NCI-H2196 treated with DMSO at 0.1 percent for 48 hours (cell line): ENCODE data around the gene PCDH9.
"Not testable (repeated sequence)": the region's sequence is repeated elsewhere in the genome, so short reads cannot be mapped to it uniquely, and the experiment has no call there.

ENCODE experiments used
- DNase-seq: peaks from one replicate; lab custom pipeline; 2025; ENCODE audit not compliant: unreplicated experiment; lab: John Stamatoyannopoulos, UW

PCDH9 gene

DNA sequence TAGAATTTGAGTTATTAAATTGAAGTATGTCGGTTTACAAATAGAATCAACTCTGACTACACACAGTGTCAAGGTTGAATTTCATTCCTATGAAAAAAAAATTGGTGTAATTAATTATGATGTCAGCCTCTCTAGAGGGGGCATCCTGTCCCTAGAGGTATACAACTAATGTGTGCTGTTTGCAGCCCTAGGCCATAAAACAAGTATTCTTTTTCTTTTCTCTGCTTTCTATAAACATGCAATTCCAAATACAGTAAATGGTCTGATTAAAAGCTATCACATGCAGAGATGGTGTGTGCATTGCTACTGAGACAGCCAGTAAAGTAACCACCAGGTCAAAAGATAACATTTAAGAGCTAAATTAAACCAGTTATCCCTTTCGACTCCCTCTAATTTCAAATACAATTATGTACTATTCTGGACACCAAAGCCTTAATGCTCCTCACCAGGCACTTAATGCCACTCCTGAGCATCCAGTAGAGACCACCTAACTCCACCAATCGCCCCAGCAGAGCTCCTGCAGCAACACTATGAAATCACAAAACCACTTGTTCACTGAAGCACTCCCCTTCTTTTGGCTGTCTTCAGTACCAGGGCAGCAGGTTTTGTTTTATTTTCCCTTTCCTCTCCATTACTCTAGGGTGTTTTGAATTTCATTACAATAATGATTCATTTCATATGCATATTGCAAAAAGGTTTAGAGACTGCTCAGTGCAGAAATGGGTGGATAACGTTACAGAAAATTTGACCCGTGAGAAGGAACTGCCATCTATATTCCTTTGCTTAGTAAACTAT is 426.9 kb downstream of the PCDH9 start:
- DNase-seq = no peak

DNA sequence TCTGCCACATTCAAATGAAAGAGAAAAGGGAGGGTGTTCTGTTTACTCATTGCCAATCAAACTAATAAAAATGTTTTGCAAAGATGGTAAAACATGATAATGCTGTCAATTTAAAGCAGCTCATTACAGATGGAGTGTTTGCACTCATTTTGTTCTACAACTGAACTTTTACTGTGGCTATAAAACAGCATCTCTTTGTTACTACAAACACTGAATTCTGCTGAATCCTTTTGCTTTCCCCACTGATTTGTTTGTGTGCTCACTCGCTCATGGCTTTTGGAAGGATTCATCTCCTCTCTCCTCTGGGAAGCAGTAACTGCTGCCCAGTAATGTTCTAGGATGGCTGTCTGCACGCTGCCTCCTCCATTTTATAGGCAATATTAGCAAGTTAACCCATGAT is 434.5 kb downstream of the PCDH9 start:
- no peak for DNase-seq

DNA sequence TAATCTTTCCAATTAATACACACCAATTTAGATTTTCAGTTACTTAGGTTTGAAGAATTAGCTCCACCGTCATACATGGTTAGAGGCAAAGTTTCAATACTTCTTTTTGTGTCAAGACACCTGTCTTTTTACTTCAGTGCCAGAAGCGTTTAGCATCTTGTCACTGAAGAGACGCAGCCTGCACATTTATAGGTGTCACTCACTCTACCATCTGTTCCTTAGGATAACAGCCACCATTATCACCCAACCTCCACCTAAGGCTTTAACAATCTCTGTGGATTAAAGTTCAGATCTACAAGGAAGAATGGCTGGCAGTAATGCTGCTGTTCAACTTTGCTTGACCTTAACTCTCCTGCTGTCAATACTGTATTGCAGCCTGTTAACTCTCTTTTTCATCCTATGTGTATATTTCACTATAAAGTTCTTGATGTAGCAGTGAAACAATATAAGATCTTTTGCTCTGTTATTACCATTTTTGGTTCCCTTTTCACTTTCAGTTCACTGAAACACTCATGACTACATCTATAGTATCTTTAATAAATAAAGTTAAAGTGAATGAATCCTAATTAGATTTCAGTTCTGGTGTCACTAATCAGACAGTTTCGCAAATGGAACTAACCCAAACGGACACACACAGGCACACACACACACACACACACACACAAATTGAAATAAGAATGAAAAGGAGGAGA is 435.6 kb downstream of the PCDH9 start:
- DNase-seq = no peak

DNA sequence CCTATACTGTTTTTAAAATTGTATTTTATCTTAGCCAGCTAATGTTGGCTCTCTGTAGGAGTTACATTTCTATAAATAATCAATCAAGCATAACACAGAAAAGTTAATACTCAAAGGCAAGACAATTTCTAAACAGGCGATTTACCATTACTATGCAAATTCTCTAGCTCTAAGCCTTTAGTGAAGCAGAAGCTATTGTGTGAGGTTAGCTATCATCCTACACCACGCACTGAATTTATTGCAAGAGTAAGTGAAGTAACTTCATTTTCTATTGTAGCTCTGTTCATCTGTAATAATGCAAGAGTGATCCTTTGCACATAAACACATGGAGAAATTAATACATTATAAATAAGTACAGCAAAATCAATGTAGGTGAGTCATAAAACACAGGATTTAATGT is 439.3 kb downstream of the PCDH9 start:
- no peak for DNase-seq

DNA sequence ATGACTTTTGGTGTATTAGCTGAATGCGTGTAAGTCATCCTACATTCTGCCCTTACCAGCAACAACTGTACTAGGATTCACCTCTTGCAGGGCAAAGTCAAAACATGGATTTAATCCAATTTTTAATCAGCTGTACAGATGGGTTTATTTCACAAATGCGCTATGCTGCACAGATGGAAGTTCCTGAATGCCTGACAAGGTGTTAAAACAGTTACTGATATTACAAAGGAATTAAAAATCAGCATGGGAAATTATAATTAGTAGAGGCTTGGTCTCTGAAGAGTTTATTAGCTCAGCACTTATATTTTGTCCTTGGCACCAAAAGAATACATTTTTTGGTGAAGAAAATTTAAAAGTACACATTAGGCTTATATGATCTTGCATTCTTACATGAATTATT is 448.9 kb downstream of the PCDH9 start:
- no peak for DNase-seq

DNA sequence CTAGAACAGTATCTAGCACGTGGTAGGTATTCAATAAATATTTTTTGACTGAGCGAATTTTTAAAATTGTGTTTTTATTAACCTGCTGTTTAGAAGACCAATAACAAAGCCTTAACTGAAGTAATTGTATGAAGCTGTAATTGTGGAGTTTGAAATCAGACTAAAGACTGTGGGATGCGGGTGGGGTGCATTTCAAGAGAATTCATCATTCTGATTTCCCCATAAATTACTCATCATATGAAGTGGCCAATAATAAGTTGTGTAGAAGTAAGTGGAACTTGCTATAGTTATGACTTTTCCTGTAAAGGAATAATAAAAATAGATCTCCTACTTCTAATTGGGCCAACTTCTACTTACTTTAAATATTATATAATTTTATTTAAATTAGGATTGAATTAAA is 449.3 kb downstream of the PCDH9 start:
- no peak for DNase-seq

DNA sequence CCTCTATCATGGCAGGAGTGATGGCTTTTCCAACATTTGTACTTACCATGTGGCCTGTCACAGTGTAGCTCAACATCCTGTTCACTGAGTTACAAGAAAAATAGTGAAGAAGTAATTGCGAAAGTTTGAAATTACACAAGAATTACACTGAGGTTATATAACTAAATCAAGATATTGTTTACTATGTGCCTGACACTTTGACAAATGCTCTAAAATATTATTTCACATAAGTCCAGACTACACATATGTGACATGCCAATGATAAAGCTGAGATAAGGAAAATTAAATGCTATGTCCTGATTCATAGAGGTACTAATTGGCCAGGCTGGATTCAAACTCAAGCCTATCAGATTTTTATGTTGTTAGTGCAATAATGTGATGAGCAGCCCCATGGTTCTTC is 451.7 kb downstream of the PCDH9 start:
- no peak for DNase-seq

DNA sequence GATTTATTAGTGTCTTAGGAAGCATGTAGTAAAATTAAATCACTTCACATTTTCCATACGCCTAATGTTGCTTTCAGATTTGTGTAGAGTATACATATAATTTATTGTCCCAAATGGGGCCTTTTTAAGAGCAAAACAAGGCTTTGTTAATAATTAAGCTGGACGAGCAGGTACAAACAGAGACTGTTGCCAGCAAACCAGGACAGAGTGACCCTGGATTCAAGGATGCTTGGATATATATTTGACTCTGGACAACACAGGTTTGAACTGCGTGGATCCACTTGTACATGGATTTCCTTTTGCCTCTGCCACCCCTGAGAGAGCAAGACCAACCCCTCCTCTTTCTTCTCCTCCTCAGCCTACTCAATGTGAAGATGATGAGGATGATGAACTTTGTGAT is 454.9 kb downstream of the PCDH9 start:
- DNase-seq = no peak

DNA sequence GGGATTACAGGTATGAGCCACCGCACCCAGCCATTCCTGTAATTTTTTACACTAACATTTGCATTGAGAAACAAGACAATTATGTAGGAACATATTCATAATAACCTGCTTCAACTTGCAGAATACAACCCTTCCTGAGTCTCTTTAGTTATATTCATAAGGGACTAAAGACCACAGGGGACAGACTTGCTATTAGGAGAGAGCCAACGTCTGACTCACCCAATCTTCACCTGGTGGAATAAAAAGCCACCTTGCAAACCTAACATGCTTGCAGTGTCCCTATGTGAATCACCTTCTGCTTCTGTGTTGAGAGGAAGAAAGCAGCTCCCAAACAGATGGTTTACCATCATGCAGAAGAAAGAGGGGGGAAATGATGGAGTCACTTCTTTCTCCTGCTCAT is 456.1 kb downstream of the PCDH9 start:
- no peak for DNase-seq

DNA sequence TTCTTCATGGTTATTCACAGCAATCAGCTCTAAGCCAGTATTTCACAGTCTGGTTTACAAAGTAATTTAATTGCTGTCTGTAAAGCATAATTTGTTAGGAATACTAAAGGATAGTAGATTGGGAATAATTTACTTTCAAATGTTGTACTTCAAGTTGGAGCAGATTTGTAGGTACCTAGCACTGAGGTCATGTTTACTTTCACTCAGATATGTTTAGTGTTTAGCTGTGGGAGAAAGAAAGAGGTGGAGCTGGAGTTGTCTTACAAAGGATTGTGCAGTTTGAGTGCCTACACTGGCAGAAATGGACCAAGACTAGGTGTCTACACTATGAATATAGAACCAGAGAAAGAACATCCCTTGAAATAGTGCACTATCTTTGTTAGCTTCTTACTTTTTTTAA is 464.6 kb downstream of the PCDH9 start:
- no peak for DNase-seq

DNA sequence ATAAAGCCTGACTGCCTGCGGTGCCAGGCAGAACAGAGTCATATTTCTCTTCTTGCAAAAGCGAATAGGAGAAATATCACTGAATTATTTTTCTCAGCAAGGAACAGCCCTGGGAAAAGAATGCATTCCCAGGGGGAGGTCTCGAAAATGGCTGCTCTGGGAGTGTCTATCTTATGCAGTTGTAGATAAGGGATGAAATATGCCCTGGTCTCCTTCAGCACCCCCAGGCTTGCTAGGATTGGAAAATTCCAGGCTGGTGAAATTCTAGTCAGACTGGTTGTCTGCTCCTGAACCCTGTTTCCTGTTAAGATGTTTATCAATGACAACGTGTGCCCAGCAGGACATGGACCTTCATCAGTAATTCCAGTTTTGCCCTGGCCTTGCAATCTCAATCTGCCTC is 469.5 kb downstream of the PCDH9 start:
- not testable (repeated sequence) for DNase-seq

DNA sequence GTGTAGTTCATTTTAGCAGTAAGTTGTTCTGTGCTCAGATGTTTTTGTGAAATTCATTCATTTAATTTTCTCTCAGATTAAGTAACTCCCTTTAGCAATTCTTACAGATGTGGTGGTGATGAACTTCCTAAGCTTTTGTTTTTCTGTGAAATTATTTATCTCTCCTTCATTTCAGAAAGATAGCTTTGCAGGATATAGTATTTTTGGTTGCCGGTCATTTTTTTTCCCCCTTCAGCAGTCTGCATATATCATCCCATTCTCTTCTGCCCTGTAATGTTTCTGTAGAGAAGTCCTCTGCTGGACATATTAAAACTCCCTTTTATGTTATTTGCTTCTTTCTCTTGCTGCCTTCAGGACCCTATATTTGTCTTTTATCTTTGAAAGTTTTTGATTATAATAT is 470.2 kb downstream of the PCDH9 start:
- no peak for DNase-seq

DNA sequence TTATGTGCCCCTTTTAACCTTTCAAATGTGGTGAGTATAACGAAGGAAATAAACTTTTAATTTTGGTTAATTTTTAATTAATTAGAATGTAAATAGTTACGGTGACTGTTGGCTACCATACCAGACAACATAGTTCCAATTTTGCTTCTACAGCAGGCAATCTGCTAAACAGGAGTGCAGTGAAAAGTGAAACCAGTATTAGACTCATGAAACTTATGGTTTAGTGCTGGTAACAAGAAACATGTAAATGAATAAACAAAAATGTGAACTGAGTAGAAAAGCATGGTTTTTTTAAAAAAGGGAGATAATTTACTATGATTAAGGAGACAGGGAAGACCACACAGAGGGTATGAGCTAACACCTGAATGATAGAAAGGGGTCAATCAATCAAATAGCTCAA is 478.4 kb downstream of the PCDH9 start:
- no peak for DNase-seq

DNA sequence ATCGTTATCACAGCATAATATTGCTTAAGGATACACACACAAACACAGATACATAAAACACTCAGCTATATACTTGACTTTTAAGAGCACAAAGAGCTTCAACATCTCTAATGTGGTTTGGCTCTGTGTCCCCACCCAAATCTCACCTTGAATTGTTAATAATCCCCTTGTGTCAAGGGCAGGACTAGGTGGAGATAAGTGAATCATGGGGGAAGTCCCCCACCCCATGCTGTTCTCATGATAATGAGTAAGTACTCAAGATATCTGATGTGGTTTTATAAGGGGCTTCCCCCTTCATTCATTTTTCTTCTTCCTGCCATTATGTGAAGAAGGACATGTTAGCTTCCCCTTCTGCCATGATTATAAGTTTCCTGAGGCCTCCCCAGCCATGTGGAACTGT is 481.4 kb downstream of the PCDH9 start:
- no peak for DNase-seq

DNA sequence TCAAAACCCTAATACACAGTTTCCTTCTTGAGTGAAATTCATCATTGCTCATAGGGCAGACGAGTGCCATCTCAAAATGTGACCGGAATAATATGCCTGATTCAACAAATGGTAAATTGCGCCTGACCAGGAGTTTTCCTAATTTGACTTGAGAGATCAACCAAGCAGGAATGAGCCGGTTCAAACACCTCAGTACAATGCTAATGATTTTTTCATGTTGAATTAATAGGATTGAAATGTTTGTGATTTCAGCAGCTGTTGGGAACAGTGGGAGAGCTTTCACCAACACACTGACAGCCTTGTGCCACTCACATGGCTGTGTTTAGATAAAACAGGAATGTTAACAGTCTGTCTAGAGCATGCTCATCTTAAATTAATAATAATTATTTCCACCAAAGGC is 484.8 kb downstream of the PCDH9 start:
- DNase-seq = no peak

DNA sequence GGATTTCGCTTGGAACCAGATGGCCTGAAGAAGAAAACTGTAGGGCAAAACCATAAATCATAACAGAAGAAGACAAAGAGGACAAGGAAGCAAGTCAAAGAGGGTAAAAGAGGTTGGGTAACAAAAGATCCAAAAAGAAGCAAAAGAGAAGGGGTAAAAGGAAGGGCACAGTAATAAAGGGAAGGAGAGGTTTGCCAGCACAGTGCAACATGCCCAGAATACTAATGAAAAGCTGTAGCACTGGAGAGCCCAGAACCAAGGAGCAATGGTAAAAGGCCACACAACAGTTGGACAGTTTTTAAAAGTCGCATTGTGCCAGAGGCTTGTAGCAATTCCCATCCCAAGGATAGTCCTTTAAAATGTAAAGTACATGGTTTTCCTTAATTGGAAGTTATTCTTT is 506.6 kb downstream of the PCDH9 start:
- no peak for DNase-seq

DNA sequence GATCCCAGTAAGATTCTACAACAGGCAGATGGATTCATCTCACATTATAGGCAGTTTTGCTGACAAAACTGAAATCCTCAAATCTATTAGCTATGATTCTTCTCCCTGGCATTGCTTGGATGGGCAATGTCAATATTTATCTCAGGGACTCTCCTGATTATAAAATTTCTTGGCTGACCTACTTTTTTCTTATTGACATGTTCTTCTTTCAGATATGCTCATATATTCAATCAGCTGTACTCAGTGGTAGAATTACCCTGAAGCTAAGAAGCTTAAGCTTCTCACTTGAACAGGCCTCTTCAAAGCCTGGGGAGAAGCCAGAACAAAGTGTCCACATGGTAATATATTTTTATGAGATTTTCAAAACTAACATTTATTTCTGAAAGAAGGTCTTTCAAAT is 513.6 kb downstream of the PCDH9 start:
- no peak for DNase-seq

DNA sequence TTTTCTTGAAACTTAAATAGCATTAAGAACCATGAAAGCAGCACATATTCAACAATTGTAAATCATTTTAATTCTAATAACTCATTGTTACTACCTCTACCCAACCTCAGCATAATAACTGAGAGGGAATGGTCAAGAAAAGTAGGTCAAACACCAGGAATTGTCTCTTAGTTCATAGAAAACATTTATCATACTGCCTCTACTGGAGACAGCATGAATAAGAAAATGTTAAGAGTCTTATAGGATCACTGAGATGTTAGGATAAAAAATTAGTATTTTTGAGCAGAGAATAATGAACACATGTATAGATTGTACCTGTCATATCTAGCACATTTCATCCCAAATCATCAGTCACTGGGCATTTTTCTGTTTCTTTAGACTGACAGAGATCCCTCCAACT is 515.3 kb downstream of the PCDH9 start:
- no peak for DNase-seq

DNA sequence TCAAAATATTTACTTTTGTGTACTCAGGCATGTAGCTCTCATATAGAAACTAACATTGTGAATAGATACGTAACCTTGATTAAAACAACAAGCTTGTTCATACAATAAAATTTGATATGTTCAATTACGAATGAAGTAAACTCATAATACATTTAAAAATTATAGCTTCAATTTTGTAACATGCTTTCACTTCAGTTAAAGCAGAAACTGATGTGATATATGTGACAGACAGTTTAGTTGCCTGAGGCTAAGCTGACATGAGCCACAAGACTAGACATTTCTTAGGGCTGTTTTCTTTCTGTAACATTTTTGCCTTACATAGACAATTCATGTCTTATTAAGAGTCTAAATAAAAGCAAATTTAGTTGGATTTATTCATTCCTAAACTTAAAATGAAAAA is 526.0 kb downstream of the PCDH9 start:
- no peak for DNase-seq

DNA sequence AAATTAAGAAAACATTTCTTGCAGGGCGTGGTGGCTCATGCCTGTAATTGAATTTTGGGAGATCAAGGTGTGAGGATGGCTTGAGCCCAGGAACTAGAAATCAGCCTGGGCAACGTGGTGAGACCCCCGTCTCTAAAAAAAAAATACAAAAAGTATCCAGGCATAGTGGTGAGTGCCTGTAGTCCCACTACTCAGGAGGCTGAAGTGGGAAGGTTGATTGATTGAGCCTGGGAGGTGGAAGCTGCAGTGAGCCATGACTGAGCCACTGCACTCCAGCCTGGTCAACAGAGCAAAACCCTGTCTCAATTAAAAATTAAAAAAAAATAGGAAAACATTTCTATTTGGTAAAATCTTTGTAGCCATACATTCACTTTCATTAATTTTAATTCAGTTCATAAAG is 526.5 kb downstream of the PCDH9 start:
- DNase-seq = no peak

DNA sequence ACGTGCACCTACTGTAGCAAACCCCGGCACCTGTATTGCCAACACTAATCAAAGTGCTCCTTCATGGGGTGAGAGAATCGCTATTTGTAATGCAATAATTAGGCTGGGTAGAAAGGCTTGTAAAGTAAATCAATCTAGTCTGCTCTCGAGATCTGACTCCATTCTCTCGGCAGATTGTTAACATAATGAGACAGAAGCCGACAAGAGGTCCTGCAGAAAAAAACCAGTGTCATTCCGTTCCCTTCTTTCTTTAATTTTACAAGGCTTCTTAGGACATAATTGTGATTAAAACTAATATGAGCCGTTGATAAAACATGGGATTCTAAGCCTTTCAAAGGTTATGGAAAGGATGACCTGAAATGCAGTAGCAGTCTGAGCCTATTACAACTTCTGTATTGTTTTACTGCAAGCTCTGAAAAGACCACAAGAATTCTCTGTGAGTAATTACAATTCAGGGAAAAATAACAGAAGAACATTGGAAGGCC is 530.0 kb downstream of the PCDH9 start:
- no peak for DNase-seq

DNA sequence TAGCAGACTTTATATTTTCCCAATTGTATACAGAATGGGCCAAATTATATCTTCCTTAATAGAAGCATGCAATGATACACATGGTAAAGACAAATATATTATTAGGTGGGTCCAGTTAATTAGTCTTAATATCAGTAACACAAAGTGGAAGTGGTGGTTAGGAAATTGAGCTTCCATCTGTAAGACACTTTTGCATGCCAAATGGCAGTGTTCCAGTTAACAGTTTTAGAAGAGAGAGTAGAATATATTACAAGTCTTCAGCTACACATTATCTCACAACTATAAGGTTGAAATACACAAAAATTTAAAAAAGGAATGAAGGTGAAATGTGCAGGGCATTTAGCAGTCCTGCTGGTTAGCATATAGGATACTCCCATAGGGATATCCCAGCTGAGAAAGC is 536.5 kb downstream of the PCDH9 start:
- DNase-seq = no peak

DNA sequence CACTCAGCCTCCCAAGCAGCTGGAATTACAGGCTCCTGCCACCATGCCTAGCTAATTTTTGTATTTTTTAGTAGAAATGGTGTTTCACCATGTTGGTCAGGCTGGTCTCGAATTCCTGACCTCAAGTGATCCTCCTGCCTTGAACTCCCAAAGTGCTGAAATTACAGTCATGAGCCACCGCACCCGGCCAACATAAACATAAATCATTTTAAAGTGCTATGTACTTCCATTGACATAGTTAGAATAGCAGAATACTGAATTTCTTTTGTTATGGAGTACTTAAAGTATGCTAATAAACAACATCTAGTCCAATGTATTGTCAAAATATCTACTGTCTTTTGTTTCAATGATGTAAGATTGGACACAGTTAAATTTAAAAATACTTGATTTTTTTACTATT is 539.0 kb downstream of the PCDH9 start:
- no peak for DNase-seq
